Endometrium (tissue), 2 donors: ENCODE measurements around the gene NACA2.
"Not testable (repeated sequence)": the region's sequence is repeated elsewhere in the genome, so short reads cannot be mapped to it uniquely, and the experiment has no call there.

ENCODE experiments used
- FAIRE-seq: peaks from 2 replicates; lab custom pipeline; 2012; peaks lifted over from hg19 to GRCh38; lab: Jason Lieb, UNC
- donor health status: control.
- donor health status: control.

The NACA2 gene

GRCh38 chr17:61599608-61600007, 8.6 kb upstream of the NACA2 start:
- no peak for FAIRE-seq

- no peak for FAIRE-seq
Observed at GRCh38 chr17:61598014-61598413, 7.0 kb upstream of the NACA2 start.

- FAIRE-seq = no peak
Observed at GRCh38 chr17:61597607-61598006, 6.6 kb upstream of the NACA2 start.

- FAIRE-seq = no peak
Observed at GRCh38 chr17:61595418-61596186, 4.6 kb upstream of the NACA2 start.

GRCh38 chr17:61594294-61594825, 3.3 kb upstream of the NACA2 start:
- no peak for FAIRE-seq

- FAIRE-seq = no peak
Observed at GRCh38 chr17:61593426-61593825, 2.4 kb upstream of the NACA2 start.

- FAIRE-seq = no peak
Observed at GRCh38 chr17:61591930-61592329, 911 bp upstream of the NACA2 start.

GRCh38 chr17:61589990-61590389, 1.0 kb downstream of the NACA2 start:
- FAIRE-seq = no peak

- no peak for FAIRE-seq
Observed at GRCh38 chr17:61587807-61588660, 3.0 kb downstream of the NACA2 start.

GRCh38 chr17:61587242-61587641, 3.8 kb downstream of the NACA2 start:
- no peak for FAIRE-seq

GRCh38 chr17:61586622-61587021, 4.4 kb downstream of the NACA2 start:
- not testable (repeated sequence) for FAIRE-seq

- FAIRE-seq = no peak
Observed at GRCh38 chr17:61586031-61586566, 4.9 kb downstream of the NACA2 start.

GRCh38 chr17:61584866-61585265, 6.2 kb downstream of the NACA2 start:
- no peak for FAIRE-seq

GRCh38 chr17:61584266-61584665, 6.8 kb downstream of the NACA2 start:
- FAIRE-seq = no peak

- no peak for FAIRE-seq
Observed at GRCh38 chr17:61583660-61584264, 7.3 kb downstream of the NACA2 start.

- FAIRE-seq = no peak
Observed at GRCh38 chr17:61583242-61583641, 7.8 kb downstream of the NACA2 start.

- no peak for FAIRE-seq
Observed at GRCh38 chr17:61582593-61582992, 8.4 kb downstream of the NACA2 start.

- FAIRE-seq = no peak
Observed at GRCh38 chr17:61581611-61582349, 9.2 kb downstream of the NACA2 start.

GRCh38 chr17:61580502-61580901, 10.5 kb downstream of the NACA2 start:
- FAIRE-seq = no peak

GRCh38 chr17:61579961-61580360, 11.1 kb downstream of the NACA2 start:
- FAIRE-seq = no peak

GRCh38 chr17:61579347-61579746, 11.7 kb downstream of the NACA2 start:
- FAIRE-seq = no peak

- FAIRE-seq = no peak
Observed at GRCh38 chr17:61578645-61579044, 12.4 kb downstream of the NACA2 start.
